NCI-H2227 (cell line): ENCODE results near the gene MOSPD3.

ENCODE experiments used
- DNase-seq: peaks from one replicate; lab custom pipeline; 2025; ENCODE audit not compliant: unreplicated experiment; lab: John Stamatoyannopoulos, UW

Gene MOSPD3

GRCh38 chr7:100590077-100590737 lies 22.1 kb upstream of the MOSPD3 start:
- no peak for DNase-seq

- no peak for DNase-seq
Measured at GRCh38 chr7:100591596-100591995, 20.7 kb upstream of the MOSPD3 start.

GRCh38 chr7:100595188-100595587 lies 17.2 kb upstream of the MOSPD3 start:
- no peak for DNase-seq

- no peak for DNase-seq
Measured at GRCh38 chr7:100598425-100598824, 13.9 kb upstream of the MOSPD3 start.

GRCh38 chr7:100599911-100600729 lies 12.2 kb upstream of the MOSPD3 start:
- DNase-seq, result no peak

GRCh38 chr7:100600730-100601038 lies 11.7 kb upstream of the MOSPD3 start:
- no peak for DNase-seq

- DNase-seq, result peak; percentile 34
Measured at GRCh38 chr7:100602889-100603725, 9.2 kb upstream of the MOSPD3 start.

- DNase-seq, result peak; percentile 55
Measured at GRCh38 chr7:100603726-100604027, 8.7 kb upstream of the MOSPD3 start.

- peak; percentile 77 for DNase-seq
Measured at GRCh38 chr7:100604028-100604975, 8.0 kb upstream of the MOSPD3 start.

- peak; percentile 20 for DNase-seq
Measured at GRCh38 chr7:100604976-100605911, 7.1 kb upstream of the MOSPD3 start.

- no peak for DNase-seq
Measured at GRCh38 chr7:100606313-100606712, 6.0 kb upstream of the MOSPD3 start.

GRCh38 chr7:100607111-100607510 lies 5.2 kb upstream of the MOSPD3 start:
- DNase-seq, result no peak

- no peak for DNase-seq
Measured at GRCh38 chr7:100609958-100610357, 2.4 kb upstream of the MOSPD3 start.

GRCh38 chr7:100612730-100613390 lies 520 bp downstream of the MOSPD3 start:
- DNase-seq, result peak; percentile 31

- no peak for DNase-seq
Measured at GRCh38 chr7:100613412-100614175, 1.3 kb downstream of the MOSPD3 start.

GRCh38 chr7:100614308-100614861 lies 2.0 kb downstream of the MOSPD3 start:
- no peak for DNase-seq

- no peak for DNase-seq
Measured at GRCh38 chr7:100620239-100620638, 7.9 kb downstream of the MOSPD3 start.

GRCh38 chr7:100620804-100621203 lies 8.5 kb downstream of the MOSPD3 start:
- DNase-seq, result no peak
